ENCODE data around the gene SALL1. TPM values are rescaled to one million over a fixed set of nuclear protein-coding genes. Genes with fewer than 3 reads are reported as not detected.

Gene SALL1
- total and polyA plus RNA-seq, 2 of the 13 experiments (the other 11 are each of a cell fraction or from before 2014, with no cell fraction given) = 6.6 to 12.3 TPM

DNA sequence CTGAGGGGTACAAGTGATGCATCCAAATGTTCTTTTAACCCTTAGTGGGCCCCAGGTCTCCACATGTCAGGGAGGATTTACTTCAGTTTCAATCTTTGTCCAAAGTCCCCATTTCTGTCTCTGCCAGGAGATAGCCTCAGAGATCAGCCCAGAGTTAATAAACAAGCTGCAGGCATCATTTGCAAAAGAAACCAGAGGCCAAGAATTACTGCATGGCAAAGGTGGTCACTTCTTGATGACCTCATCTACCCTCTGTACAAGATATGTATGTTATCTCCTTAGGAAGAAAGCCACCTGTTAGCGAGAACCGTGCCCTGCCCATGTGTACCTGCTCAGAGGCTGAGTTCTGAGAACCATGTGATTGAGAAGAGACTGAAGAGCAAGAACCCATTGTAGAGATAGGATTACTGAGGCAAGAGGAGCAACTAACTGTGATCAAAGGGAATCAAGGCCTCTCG lies 40.3 kb downstream of the SALL1 start (continued):
- TF ChIP-seq, protein P1, sequence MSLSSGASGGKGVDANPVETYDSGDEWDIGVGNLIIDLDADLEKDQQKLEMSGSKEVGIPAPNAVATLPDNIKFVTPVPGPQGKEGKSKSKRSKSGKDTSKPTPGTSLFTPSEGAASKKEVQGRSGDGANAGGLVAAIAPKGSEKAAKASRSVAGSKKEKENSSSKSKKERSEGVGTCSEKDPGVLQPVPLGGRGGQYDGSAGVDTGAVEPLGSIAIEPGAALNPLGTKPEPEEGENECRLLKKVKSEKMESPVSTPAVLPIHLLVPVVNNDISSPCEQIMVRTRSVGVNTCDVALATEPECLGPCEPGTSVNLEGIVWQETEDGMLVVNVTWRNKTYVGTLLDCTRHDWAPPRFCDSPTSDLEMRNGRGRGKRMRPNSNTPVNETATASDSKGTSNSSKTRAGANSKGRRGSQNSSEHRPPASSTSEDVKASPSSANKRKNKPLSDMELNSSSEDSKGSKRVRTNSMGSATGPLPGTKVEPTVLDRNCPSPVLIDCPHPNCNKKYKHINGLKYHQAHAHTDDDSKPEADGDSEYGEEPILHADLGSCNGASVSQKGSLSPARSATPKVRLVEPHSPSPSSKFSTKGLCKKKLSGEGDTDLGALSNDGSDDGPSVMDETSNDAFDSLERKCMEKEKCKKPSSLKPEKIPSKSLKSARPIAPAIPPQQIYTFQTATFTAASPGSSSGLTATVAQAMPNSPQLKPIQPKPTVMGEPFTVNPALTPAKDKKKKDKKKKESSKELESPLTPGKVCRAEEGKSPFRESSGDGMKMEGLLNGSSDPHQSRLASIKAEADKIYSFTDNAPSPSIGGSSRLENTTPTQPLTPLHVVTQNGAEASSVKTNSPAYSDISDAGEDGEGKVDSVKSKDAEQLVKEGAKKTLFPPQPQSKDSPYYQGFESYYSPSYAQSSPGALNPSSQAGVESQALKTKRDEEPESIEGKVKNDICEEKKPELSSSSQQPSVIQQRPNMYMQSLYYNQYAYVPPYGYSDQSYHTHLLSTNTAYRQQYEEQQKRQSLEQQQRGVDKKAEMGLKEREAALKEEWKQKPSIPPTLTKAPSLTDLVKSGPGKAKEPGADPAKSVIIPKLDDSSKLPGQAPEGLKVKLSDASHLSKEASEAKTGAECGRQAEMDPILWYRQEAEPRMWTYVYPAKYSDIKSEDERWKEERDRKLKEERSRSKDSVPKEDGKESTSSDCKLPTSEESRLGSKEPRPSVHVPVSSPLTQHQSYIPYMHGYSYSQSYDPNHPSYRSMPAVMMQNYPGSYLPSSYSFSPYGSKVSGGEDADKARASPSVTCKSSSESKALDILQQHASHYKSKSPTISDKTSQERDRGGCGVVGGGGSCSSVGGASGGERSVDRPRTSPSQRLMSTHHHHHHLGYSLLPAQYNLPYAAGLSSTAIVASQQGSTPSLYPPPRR (CRISPR knock-in tag; IDR thresholded peaks at IDR 0.05; ENCODE audit: borderline replicate concordance) = no peak
- TF ChIP-seq ZNF180 (CRISPR knock-in tag; IDR thresholded peaks at IDR 0.05; ENCODE audit: borderline replicate concordance, low read depth) = no peak
- no peak for TF ChIP-seq BHLHE40 (IDR thresholded peaks at IDR 0.05; ENCODE audit: low read length)
- TF ChIP-seq, protein P2, sequence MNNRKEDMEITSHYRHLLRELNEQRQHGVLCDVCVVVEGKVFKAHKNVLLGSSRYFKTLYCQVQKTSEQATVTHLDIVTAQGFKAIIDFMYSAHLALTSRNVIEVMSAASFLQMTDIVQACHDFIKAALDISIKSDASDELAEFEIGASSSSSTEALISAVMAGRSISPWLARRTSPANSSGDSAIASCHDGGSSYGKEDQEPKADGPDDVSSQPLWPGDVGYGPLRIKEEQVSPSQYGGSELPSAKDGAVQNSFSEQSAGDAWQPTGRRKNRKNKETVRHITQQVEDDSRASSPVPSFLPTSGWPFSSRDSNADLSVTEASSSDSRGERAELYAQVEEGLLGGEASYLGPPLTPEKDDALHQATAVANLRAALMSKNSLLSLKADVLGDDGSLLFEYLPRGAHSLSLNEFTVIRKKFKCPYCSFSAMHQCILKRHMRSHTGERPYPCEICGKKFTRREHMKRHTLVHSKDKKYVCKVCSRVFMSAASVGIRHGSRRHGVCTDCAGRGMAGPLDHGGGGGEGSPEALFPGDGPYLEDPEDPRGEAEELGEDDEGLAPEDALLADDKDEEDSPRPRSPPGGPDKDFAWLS (CRISPR knock-in tag; IDR thresholded peaks at IDR 0.05; ENCODE audit: borderline replicate concordance) = no peak
- TF ChIP-seq U2AF2 (IDR thresholded peaks at IDR 0.05; ENCODE audit: low read depth, low read length) = no peak
- no peak for TF ChIP-seq XBP1 (CRISPR knock-in tag; IDR thresholded peaks at IDR 0.05)
- TF ChIP-seq, protein P3, sequence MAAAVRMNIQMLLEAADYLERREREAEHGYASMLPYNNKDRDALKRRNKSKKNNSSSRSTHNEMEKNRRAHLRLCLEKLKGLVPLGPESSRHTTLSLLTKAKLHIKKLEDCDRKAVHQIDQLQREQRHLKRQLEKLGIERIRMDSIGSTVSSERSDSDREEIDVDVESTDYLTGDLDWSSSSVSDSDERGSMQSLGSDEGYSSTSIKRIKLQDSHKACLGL (CRISPR knock-in tag; IDR thresholded peaks at IDR 0.05) = no peak
- no peak for TF ChIP-seq ZNF484 (CRISPR knock-in tag; IDR thresholded peaks at IDR 0.05; ENCODE audit: borderline replicate concordance, low read depth)
- TF ChIP-seq, protein P4, sequence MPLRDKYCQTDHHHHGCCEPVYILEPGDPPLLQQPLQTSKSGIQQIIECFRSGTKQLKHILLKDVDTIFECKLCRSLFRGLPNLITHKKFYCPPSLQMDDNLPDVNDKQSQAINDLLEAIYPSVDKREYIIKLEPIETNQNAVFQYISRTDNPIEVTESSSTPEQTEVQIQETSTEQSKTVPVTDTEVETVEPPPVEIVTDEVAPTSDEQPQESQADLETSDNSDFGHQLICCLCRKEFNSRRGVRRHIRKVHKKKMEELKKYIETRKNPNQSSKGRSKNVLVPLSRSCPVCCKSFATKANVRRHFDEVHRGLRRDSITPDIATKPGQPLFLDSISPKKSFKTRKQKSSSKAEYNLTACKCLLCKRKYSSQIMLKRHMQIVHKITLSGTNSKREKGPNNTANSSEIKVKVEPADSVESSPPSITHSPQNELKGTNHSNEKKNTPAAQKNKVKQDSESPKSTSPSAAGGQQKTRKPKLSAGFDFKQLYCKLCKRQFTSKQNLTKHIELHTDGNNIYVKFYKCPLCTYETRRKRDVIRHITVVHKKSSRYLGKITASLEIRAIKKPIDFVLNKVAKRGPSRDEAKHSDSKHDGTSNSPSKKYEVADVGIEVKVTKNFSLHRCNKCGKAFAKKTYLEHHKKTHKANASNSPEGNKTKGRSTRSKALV (CRISPR knock-in tag; IDR thresholded peaks at IDR 0.05) = no peak
- no peak for TF ChIP-seq MAZ (IDR thresholded peaks at IDR 0.05; ENCODE audit: borderline replicate concordance, low read depth, low read length)
- no peak for TF ChIP-seq MAZ (CRISPR knock-in tag; IDR thresholded peaks at IDR 0.05; ENCODE audit: low read depth)
- TF ChIP-seq HCFC1 (IDR thresholded peaks at IDR 0.05; ENCODE audit: low read depth, low read length) = no peak
- TF ChIP-seq, protein P5, sequence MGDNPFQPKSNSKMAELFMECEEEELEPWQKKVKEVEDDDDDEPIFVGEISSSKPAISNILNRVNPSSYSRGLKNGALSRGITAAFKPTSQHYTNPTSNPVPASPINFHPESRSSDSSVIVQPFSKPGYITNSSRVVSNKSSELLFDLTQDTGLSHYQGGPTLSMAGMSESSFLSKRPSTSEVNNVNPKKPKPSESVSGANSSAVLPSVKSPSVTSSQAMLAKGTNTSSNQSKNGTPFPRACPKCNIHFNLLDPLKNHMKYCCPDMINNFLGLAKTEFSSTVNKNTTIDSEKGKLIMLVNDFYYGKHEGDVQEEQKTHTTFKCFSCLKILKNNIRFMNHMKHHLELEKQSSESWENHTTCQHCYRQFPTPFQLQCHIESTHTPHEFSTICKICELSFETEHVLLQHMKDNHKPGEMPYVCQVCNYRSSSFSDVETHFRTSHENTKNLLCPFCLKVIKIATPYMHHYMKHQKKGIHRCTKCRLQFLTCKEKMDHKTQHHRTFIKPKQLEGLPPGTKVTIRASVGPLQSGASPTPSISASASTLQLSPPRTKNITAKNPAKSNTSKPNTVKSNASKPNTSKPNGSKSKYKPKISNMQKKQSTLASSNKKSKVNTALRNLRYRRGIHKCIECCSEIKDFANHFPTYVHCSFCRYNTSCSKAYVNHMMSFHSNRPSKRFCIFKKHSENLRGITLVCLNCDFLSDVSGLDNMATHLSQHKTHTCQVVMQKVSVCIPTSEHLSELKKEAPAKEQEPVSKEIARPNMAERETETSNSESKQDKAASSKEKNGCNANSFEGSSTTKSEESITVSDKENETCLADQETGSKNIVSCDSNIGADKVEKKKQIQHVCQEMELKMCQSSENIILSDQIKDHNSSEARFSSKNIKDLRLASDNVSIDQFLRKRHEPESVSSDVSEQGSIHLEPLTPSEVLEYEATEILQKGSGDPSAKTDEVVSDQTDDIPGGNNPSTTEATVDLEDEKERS (CRISPR knock-in tag; IDR thresholded peaks at IDR 0.05) = no peak
- 0 out of 2 replicates have a peak, but pooled peaks have one; percentile 13 for TF ChIP-seq PHF21A (CRISPR knock-in tag; IDR thresholded peaks at IDR 0.05)
- TF ChIP-seq ZMYM4 (CRISPR knock-in tag; IDR thresholded peaks at IDR 0.05) = no peak
- no peak for TF ChIP-seq ATF7-NPFF (CRISPR knock-in tag; IDR thresholded peaks at IDR 0.05; ENCODE audit: low read depth)

All from HepG2 (cell line).